Astrocyte of the cerebellum (primary cell): Measurements from ENCODE around the gene RASIP1.
"Not testable (repeated sequence)": the region's sequence is repeated elsewhere in the genome, so short reads cannot be mapped to it uniquely, and the experiment has no call there.

Experiments
- DNase-seq: peaks from one replicate; pipeline ENCODE4 v3.0.0-alpha.2; 2011; ENCODE audit warnings: low read depth
- H3K4me3 ChIP-seq: 2 replicates; pipeline ENCODE4 v1.5.1; 2011; ENCODE audit warnings: mild to moderate bottlenecking, low read depth, low read length, moderate library complexity
- CTCF ChIP-seq: IDR thresholded peaks from 2 replicates; pipeline ENCODE4 v1.5.1; 2012; ENCODE audit warnings: low read length, low read depth, moderate library complexity, mild to moderate bottlenecking; ENCODE audit errors: missing control alignments
- in situ Hi-C: cut with HindIII; loops from 2 replicates; pipeline ENCODE4 v1.10.0; 2017; ENCODE audit warnings: low sequenced_read_pairs

RASIP1 gene

GRCh38 chr19:48740164-48740972 is at the start of gene RASIP1:
TSS of gene RASIP1 (minus strand) at chr19:48740610. CDS start at chr19:48740282, 328 bp downstream.
- TF ChIP-seq CTCF = no peak
- no peak for DNase-seq
- peak within 1 kb of the TSS; percentile 32 for H3K4me3 ChIP-seq
- in situ Hi-C loops = no loop called here

GRCh38 chr19:48787331-48787730 is 46.9 kb upstream of the RASIP1 start:
- in situ Hi-C loops, H3K4me3 ChIP-seq, DNase-seq: not testable (repeated sequence)

- H3K4me3 ChIP-seq, DNase-seq, in situ Hi-C loops: not testable (repeated sequence)
These were observed 46.0 kb upstream of the RASIP1 start for GRCh38 chr19:48786422-48786821.

GRCh38 chr19:48784527-48784926 is 44.1 kb upstream of the RASIP1 start:
- in situ Hi-C loops = no loop called here
- no peak overlapping the region for H3K4me3 ChIP-seq
- DNase-seq = no peak
- no peak for TF ChIP-seq CTCF

- DNase-seq = no peak
- in situ Hi-C loops = no loop called here
- H3K4me3 ChIP-seq = no peak overlapping the region
- TF ChIP-seq CTCF = no peak
These were observed 40.4 kb upstream of the RASIP1 start for GRCh38 chr19:48780631-48781391.

- no peak for DNase-seq
- H3K4me3 ChIP-seq = no peak overlapping the region
- in situ Hi-C loops = no loop called here
- TF ChIP-seq CTCF = no peak
These were observed 39.2 kb upstream of the RASIP1 start for GRCh38 chr19:48779636-48780035.

- no peak overlapping the region for H3K4me3 ChIP-seq
- DNase-seq = no peak
- TF ChIP-seq CTCF = no peak
- in situ Hi-C loops = no loop called here
These were observed 37.3 kb upstream of the RASIP1 start for GRCh38 chr19:48777720-48778119.
